Panc1 (cell line): ENCODE results near the gene ASPHD2. TPM values are rescaled to one million over a fixed set of nuclear protein-coding genes. Genes with fewer than 3 reads are reported as not detected.

Experiments
- ATAC-seq: fragments of 200-7000 bp; cut with Tn5 transposase; 2 replicates; pipeline ENCODE4 v1.9.1; 2020; ENCODE audit warnings: mild to moderate bottlenecking, moderate library complexity
- BruUV-seq: library from RNA; stranded (reverse); fragments of 400-500 nt; replicated peaks from 2 replicates; lab custom pipeline; 2021; lab: Mats Ljungman, UMichigan
- CTCF ChIA-PET: fragments of 300-600 bp; sonication (Branson Sonifier 250); formaldehyde crosslinking; loops from one replicate; lab custom pipeline; 2022; ENCODE audit warnings: antibody characterized with exemption; lab: Charles Lee
- POLR2A ChIA-PET: fragments of 300-600 bp; sonication (Branson Sonifier 250); formaldehyde crosslinking; loops from one replicate; lab custom pipeline; 2022; ENCODE audit warnings: antibody characterized with exemption; lab: Charles Lee
- DNase-seq: peaks from one replicate; pipeline ENCODE4 v3.0.0-alpha.2; 2010; ENCODE audit warnings: low read depth, low spot score
- H3K27ac ChIP-seq: 2 replicates; pipeline ENCODE4 v1.5.1; 2011; ENCODE audit warnings: mild to moderate bottlenecking, low read length, inconsistent platforms
- H3K27me3 ChIP-seq: fragments of 200-500 bp; sonication (Bioruptor generic); 2 replicates; pipeline ENCODE4 v1.6.0; 2014; ENCODE audit warnings: low read length, inconsistent platforms; ENCODE audit not compliant: control insufficient read depth, insufficient read depth
- H3K36me3 ChIP-seq: fragments of 200-500 bp; sonication (Bioruptor generic); 2 replicates; pipeline ENCODE4 v1.5.1; 2014; ENCODE audit warnings: inconsistent platforms, mild to moderate bottlenecking, low read length, moderate library complexity; ENCODE audit not compliant: control insufficient read depth, insufficient read depth
- H3K4me1 ChIP-seq: 2 replicates; pipeline ENCODE4 v1.5.1; 2011; ENCODE audit warnings: inconsistent platforms, mild to moderate bottlenecking, low read length, moderate library complexity; ENCODE audit not compliant: control insufficient read depth, insufficient read depth
- H3K4me3 ChIP-seq, 2 experiments: 2 replicates each; pipeline ENCODE4 v1.5.1; 2011 to 2012; ENCODE audit warnings: low read depth in 2 of 2, low read length in 2 of 2, mild to moderate bottlenecking in 2 of 2, inconsistent platforms in 1 of 2, moderate library complexity in 1 of 2
- H3K9me3 ChIP-seq: fragments of 200-500 bp; sonication (Bioruptor generic); 2 replicates; pipeline ENCODE4 v1.5.1; 2014; ENCODE audit warnings: low read depth, mild to moderate bottlenecking, inconsistent platforms, low read length, moderate library complexity; ENCODE audit not compliant: control insufficient read depth, insufficient read depth
- CTCF ChIP-seq: fragments of 450-650 bp; IDR thresholded peaks from 2 replicates; pipeline ENCODE4 v1.5.1; 2017; ENCODE audit warnings: mild to moderate bottlenecking
- POLR2AphosphoS5 ChIP-seq: IDR thresholded peaks from 2 replicates; pipeline ENCODE4 v1.6.1; 2012; ENCODE audit warnings: mild to moderate bottlenecking, low read depth, low read length, moderate library complexity
- REST ChIP-seq, 2 experiments: IDR thresholded peaks; 2 replicates each; pipeline ENCODE4 v1.6.1; 2011 to 2012; ENCODE audit warnings: low read depth in 2 of 2, control low read depth in 1 of 2, low read length in 1 of 2, mild to moderate bottlenecking in 1 of 2, moderate library complexity in 1 of 2; ENCODE audit not compliant: insufficient read depth in 1 of 2
- SIN3A ChIP-seq: IDR thresholded peaks from 2 replicates; pipeline ENCODE4 v1.6.1; 2012; ENCODE audit warnings: low read depth, mild to moderate bottlenecking, low read length, moderate library complexity, borderline replicate concordance; ENCODE audit not compliant: insufficient read depth
- TCF7L2 ChIP-seq: IDR thresholded peaks from 2 replicates; pipeline ENCODE4 v1.6.1; 2011; ENCODE audit warnings: mild to moderate bottlenecking, low read depth, low read length, inconsistent platforms
- in situ Hi-C: cut with HindIII; loops from 2 replicates; pipeline ENCODE4 v1.10.0; 2016; ENCODE audit warnings: low sequenced_read_pairs, low pct_unique_long_range_greater_than_20kb
- intact Hi-C: fragments of 100-400 bp; cut with micrococcal nuclease; formaldehyde crosslinking; loops from one replicate; pipeline ENCODE4 v1.10.0; 2022; ENCODE audit not compliant: unreplicated experiment
- total RNA-seq: library from RNA; stranded (reverse); gene quantifications from one replicate; pipeline ENCODE4 v1.2.1, GENCODE V29; 2021; ENCODE audit not compliant: unreplicated experiment

ASPHD2 gene
- total RNA-seq, 1 experiment from 2014 or later: 0.15 TPM

GRCh38 chr22:26431261-26431995 lies 2.4 kb downstream of the ASPHD2 start:
- ATAC-seq: no peak
- intact Hi-C loops (no loop called here), in situ Hi-C loops (no loop called here)
- Histone ChIP-seq H3K9me3 (no peaks in the 10 kb centered on the region), H3K4me1 (no peaks in the 10 kb centered on the region), H3K27me3 (peaks cover 6% of the 10 kb centered on the region), H3K36me3 (no peaks in the 10 kb centered on the region), H3K4me3 (no peak overlapping the region), H3K27ac (no peak overlapping the region)
- ChIA-PET POLR2A (no interaction called here), CTCF (no interaction called here)
- BruUV-seq: no TSS peak
- TF ChIP-seq SIN3A (no peak), POLR2AphosphoS5 (no peak), REST (IDR thresholded peaks at IDR 0.05; ENCODE audit: insufficient read depth in 1 of 2, low read depth in 2 of 2, low read length in 1 of 2) (no peak), CTCF (no peak), TCF7L2 (no peak)
- no peak for DNase-seq

- BruUV-seq: no TSS peak
- no peaks in the 10 kb centered on the region for H3K9me3 ChIP-seq
- no peak overlapping the region for H3K4me3 ChIP-seq
- ATAC-seq: no peak
- H3K27ac ChIP-seq: no peak overlapping the region
- H3K4me1 ChIP-seq: no peaks in the 10 kb centered on the region
- H3K27me3 ChIP-seq: peaks cover 6% of the 10 kb centered on the region
- intact Hi-C loops: no loop called here
- ChIA-PET POLR2A (no interaction called here), CTCF (no interaction called here)
- no peak for DNase-seq
- TF ChIP-seq POLR2AphosphoS5: no peak
- no peak for TF ChIP-seq CTCF
- TF ChIP-seq SIN3A: no peak
- no peak for TF ChIP-seq TCF7L2
- TF ChIP-seq REST (IDR thresholded peaks at IDR 0.05; ENCODE audit: insufficient read depth in 1 of 2, low read depth in 2 of 2, low read length in 1 of 2): no peak
- no peaks in the 10 kb centered on the region for H3K36me3 ChIP-seq
- in situ Hi-C loops: no loop called here
These were observed 3.7 kb downstream of the ASPHD2 start for GRCh38 chr22:26432619-26433311.
